Left lung (tissue), 10 donors: ENCODE measurements around the gene MC4R. TPM values are rescaled to one million over a fixed set of nuclear protein-coding genes. Genes with fewer than 3 reads are reported as not detected.

Source experiments
- ATAC-seq: fragments of 200-7000 bp; cut with Tn5 transposase; one replicate; pipeline ENCODE4 v1.9.1; 2020; ENCODE audit warnings: moderate library complexity
- DNase-seq, 4 donors: peaks; one replicate each; pipeline ENCODE4 v3.0.0-alpha.2; 2013 to 2020
- H3K27ac ChIP-seq, 2 donors: fragments of 200-600 bp; sonication (generic) in 1 of 2; one replicate each; pipeline versions ENCODE4 v1.5.0 to v1.8.0; 2020 to 2021
- H3K27me3 ChIP-seq, 2 donors: fragments of 200-600 bp; sonication (generic) in 1 of 2; one replicate each; pipeline versions ENCODE4 v1.5.0 to v1.8.0; 2020 to 2021
- H3K36me3 ChIP-seq, 2 donors: fragments of 200-600 bp; sonication (generic) in 1 of 2; one replicate each; pipeline versions ENCODE4 v1.5.0 to v1.8.0; 2020 to 2021
- H3K4me1 ChIP-seq, 2 donors: fragments of 200-600 bp; one replicate each; pipeline ENCODE4 v1.8.0; 2021
- H3K4me3 ChIP-seq, 2 donors: fragments of 200-600 bp; sonication (generic) in 1 of 2; one replicate each; pipeline versions ENCODE4 v1.5.0 to v1.8.0; 2020 to 2021; ENCODE audit warnings: mild to moderate bottlenecking in 1 of 2
- H3K9me3 ChIP-seq, 2 donors: fragments of 200-600 bp; sonication (generic) in 1 of 2; one replicate each; pipeline versions ENCODE4 v1.5.0 to v1.8.0; 2020 to 2021
- intact Hi-C, 2 donors: fragments of 100-400 bp; cut with DNase I; formaldehyde crosslinking; loops; one replicate each; pipeline versions ENCODE4 v1.11.2 to v1.14.2; 2022
- polyA plus RNA-seq, 6 donors: library from polyadenylated mRNA; unstranded; fragments of 120-200 nt; gene quantifications; one replicate each; pipeline ENCODE4 v1.2.1, GENCODE V29; 2013; ENCODE audit not compliant: insufficient read length in 6 of 6
- total RNA-seq, 2 donors: library from RNA; stranded (reverse); fragmentation: NEBNext Ultra II Directional; extraction: Animal tissue kit (Norgen Biotek cat#: 25700); gene quantifications; one replicate each; pipeline ENCODE4 v1.2.1, GENCODE V29; 2021
- TF ChIP-seq, protein P1 (sequence below), 2 donors: fragments of 200-600 bp; sonication (generic) in 1 of 2; IDR thresholded peaks; one replicate each; pipeline versions ENCODE4 v1.5.0 to v1.8.0; 2021; ENCODE audit warnings: antibody characterized with exemption in 2 of 2
- donor health status: DM: no; HTN: yes; CAD: no.
- donor health status: DM: no; HTN: no; CAD: no.

Gene MC4R
- total and polyA plus RNA-seq, 8 donors = 0.16 to 1.4 (median 0.73) TPM

- Histone ChIP-seq H3K4me1 (no peaks in the 10 kb centered on the region), H3K27ac (no peak overlapping the region), H3K36me3 (no peaks in the 10 kb centered on the region), H3K27me3 (no peaks in the 10 kb centered on the region), H3K9me3 (no peaks in the 10 kb centered on the region), H3K4me3 (no peak overlapping the region)
- ATAC-seq (no peak), DNase-seq (no peak)
- intact Hi-C loops = no loop called here
- TF ChIP-seq, protein P1, sequence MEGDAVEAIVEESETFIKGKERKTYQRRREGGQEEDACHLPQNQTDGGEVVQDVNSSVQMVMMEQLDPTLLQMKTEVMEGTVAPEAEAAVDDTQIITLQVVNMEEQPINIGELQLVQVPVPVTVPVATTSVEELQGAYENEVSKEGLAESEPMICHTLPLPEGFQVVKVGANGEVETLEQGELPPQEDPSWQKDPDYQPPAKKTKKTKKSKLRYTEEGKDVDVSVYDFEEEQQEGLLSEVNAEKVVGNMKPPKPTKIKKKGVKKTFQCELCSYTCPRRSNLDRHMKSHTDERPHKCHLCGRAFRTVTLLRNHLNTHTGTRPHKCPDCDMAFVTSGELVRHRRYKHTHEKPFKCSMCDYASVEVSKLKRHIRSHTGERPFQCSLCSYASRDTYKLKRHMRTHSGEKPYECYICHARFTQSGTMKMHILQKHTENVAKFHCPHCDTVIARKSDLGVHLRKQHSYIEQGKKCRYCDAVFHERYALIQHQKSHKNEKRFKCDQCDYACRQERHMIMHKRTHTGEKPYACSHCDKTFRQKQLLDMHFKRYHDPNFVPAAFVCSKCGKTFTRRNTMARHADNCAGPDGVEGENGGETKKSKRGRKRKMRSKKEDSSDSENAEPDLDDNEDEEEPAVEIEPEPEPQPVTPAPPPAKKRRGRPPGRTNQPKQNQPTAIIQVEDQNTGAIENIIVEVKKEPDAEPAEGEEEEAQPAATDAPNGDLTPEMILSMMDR (IDR thresholded peaks at IDR 0.05) = no peak
Measured at GRCh38 chr18:60411715-60412114, 39.1 kb upstream of the MC4R start.

DNA sequence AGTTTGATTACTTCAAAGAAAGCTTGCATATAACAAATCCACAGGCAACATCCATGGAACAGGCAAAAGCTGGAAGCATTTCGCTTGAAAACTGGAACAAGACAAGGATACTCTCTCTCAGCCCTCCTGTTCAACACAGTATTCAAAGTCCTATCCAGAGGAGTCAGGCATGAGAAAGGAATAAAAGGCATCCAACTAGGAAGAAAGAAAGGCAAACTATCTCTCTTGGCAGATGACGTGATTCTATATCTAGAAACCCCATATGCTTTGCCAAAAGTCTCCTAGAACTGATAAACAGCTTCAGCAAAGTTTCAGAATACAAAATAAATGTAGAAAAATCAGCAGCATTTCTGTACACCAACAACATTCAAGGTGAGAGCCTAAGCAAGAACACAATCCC, 34.1 kb upstream of the MC4R start:
- TF ChIP-seq, protein P1 (IDR thresholded peaks at IDR 0.05) = no peak
- Histone ChIP-seq H3K27me3 (no peaks in the 10 kb centered on the region), H3K36me3 (no peaks in the 10 kb centered on the region), H3K4me3 (no peak overlapping the region), H3K27ac (no peak overlapping the region), H3K9me3 (no peaks in the 10 kb centered on the region), H3K4me1 (no peaks in the 10 kb centered on the region)
- ATAC-seq (no peak), DNase-seq (peak in 1 of 4 donors; percentile 8)
- intact Hi-C loops = no loop called here

DNA sequence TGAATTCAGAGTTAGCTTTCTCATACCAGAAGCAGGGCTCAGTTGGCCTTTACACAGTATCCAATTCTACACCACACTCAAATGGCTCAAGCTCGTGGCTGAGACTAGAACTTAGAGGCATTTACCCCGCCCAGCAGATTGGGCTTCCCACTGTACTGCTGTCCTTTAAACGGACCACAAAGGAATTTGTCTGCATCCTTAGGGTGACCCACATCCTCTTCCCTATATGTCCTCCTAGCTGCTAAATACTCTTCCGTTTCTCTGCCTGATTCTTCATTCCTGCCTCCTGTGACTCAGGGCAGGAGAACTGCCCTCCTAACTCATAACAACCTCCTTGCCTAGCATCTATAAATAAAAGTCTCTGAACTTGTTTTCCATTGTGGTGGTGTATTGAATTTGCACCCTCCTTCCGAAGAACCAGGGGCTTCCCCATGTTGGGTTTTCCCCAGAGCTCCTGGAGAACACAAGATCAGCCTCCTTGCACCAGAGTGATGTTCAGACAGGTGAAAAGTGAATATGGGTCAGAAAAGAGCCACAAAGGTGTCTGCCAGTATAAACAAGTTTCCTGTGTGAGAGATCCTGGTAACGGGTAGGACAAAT, 32.0 kb upstream of the MC4R start:
- ATAC-seq = no peak
- TF ChIP-seq, protein P1 (IDR thresholded peaks at IDR 0.05) = no peak
- Histone ChIP-seq H3K9me3 (no peaks in the 10 kb centered on the region), H3K27me3 (no peaks in the 10 kb centered on the region), H3K27ac (no peak overlapping the region), H3K4me3 (no peak overlapping the region), H3K36me3 (no peaks in the 10 kb centered on the region), H3K4me1 (no peaks in the 10 kb centered on the region)
- intact Hi-C loops = no loop called here
- DNase-seq = no peak

GRCh38 chr18:60401346-60401745, 28.8 kb upstream of the MC4R start:
- Histone ChIP-seq H3K4me1 (no peaks in the 10 kb centered on the region), H3K27ac (no peak overlapping the region), H3K27me3 (no peaks in the 10 kb centered on the region), H3K4me3 (no peak overlapping the region), H3K36me3 (no peaks in the 10 kb centered on the region), H3K9me3 (no peaks in the 10 kb centered on the region)
- ATAC-seq = no peak
- intact Hi-C loops = no loop called here
- peak in 1 of 4 donors; percentile 20 for DNase-seq
- TF ChIP-seq, protein P1 (IDR thresholded peaks at IDR 0.05) = no peak

DNA sequence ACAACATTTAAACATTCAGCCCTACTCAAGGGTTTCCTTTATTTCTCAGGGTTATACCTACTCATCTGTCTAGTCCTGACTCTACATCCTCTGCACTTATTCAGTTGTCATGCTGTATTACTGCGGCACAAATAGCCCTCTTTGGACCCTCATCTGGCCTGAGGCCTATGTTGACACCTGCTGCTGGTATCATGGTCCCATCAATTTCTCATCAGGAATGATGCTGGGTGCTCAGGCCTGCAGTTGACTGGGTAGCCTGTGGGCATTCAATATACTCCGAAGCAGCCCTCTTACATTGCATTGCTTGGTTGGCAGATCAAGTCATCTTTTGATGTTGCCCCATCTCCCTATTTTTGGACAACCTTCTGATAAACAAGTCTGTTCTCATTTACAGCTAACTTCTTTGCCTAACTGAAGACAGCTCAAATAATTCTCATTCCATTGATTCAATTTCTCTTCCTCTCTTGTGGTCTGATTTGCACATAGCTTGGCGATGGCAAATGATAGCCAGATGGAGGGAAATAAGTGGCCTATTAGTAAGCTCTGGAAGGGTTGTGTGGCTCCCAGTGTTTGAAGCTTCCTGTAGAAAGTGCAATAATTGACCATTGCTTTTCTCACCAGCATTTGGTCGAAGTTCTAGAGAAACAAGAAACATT, 19.1 kb upstream of the MC4R start:
- Histone ChIP-seq H3K9me3 (no peaks in the 10 kb centered on the region), H3K4me3 (no peak overlapping the region), H3K36me3 (no peaks in the 10 kb centered on the region), H3K27me3 (no peaks in the 10 kb centered on the region), H3K4me1 (no peaks in the 10 kb centered on the region), H3K27ac (no peak overlapping the region)
- ATAC-seq (no peak), DNase-seq (no peak)
- intact Hi-C loops = no loop called here
- TF ChIP-seq, protein P1 (IDR thresholded peaks at IDR 0.05) = no peak
